ENCODE measurements around the gene TARS2.
A peak's percentile ranks its signal among the peaks of the same experiment; 100 is the strongest.

Gene TARS2

GRCh38 chr1:150543500-150544143, 56.4 kb downstream of the TARS2 start:
- DNase-seq = no peak

- no peak for DNase-seq
Measured at GRCh38 chr1:150544204-150544603, 57.0 kb downstream of the TARS2 start.

GRCh38 chr1:150545486-150546032, 58.3 kb downstream of the TARS2 start:
- DNase-seq = no peak

DNA sequence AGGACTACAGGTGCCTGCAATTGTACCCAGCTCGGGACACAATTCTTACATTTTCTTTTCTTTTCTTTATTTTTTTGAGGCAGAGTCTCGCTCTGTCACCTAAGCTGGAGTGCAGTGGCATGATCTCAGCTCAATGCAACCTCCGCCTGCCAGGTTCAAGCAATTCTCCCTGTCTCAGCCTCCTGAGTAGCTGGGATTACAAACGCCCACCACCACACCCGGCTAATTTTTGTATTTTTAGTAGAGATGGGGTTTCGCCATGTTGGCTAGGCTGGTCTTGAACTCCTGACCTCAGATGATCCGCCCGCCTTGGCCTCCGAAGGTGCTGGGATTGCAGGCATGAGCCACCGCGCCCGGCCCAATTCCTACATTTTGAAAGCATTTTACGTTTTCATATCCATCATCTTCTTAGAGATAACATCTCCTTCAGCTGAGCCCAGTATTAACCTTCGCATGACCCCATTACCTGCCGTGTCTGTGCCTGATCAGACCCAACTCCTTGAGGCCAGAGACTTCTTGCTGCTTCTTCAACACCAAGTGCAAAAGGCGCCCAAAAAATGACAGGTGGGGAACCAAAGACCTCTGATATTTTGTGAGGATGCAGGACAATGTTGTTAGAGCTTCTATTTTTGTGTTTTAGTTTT, 59.2 kb downstream of the TARS2 start:
- no peak for DNase-seq

DNA sequence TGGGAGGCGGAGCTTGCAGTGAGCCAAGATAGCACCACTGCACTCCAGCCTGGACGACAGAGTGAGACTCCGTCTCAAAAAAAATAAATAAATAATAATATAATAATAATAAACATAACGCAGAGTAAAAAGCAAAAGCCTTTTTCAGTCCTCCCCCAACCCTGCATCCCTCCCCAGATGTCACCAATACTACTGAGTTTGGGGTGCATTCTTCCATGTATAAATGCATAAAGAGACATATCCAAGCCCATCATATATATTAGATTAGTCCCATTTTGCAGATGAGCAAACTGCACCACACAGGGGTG, 61.1 kb downstream of the TARS2 start:
- no peak for DNase-seq

DNA sequence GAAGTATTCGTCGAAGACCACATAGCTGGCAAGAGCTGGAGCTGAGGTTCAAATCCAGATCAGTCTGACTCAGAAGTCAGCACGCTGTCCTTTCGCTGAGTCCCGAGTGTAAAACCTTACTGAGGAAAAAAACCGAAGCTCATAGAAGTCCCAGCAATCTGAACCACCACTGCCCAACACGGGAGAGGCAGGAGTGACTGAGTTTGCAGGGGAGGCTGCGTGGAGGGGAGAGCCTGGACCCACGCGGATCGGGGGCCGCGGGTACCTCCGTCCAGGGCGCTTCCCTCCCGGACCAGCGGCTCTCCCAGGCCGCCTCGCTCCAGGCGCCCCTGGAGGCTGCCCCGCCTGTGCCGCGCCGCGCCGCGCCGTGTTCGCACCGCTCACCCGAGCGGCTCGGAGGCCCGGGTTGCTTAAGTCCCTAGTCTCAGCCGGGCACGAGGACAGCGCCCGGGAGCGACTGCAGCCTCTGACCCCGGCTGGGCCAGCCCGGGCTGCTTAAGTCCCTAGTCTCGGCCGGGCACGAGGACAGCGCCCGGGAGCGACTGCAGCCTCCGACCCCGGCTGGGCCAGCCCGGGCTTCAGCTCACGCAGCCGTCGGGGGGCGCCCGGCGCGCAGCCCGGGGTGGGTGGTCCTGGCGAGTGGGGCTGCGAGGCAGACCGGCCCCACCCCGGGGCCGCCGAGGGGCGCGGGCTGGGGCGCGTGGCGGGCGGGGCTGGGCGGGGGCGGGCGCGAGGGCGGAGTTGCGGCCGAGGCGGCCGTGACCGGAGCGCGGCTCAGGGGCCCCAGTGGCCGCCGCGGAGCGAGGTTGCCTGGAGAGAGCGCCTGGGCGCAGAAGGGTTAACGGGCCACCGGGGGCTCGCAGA, 61.6 kb downstream of the TARS2 start, which contains the start of gene ADAMTSL4:
TSS of gene ADAMTSL4 (plus strand) at position 777 of the 864 bp plus-strand sequence. CDS start 2,881 bp downstream, outside the sequence.
- peak; percentile 54 for DNase-seq

DNA sequence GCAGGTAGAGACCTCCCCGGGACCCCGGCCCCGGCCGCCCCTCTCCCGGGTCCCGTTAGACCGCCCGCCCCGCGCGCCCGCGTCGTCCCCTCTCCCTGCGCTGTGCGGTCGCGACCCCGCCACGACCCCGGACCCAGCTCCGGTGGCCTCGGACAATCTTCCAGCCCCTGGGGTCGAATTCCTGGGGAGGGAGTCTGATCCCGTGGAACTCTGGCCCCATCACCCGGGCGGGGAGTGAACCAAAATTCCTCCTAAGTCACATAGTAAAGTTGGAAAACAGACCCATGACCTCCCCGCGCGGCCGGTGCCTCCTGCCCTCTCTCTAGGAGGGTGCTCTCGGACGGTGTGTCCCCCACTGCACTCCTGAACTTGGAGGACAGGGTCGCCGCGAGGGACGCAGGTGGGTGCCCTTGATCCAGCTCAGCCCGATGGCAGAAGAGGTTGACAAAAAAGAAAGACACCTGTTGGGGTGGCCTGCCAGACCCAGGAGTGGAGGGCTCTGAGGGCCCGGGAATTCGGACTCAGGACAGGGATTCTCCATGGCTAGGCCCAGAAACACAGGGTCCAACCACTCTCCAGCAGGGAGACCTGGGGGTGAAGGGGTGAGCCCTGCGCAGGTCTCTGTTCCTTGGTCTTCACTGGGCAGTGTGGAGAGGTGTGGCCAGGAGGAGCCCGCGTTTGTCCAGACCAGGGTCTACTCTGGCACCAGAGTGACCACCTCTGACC, 62.4 kb downstream of the TARS2 start:
- DNase-seq = no peak

GRCh38 chr1:150550222-150551050, 63.2 kb downstream of the TARS2 start:
- DNase-seq = no peak

DNA sequence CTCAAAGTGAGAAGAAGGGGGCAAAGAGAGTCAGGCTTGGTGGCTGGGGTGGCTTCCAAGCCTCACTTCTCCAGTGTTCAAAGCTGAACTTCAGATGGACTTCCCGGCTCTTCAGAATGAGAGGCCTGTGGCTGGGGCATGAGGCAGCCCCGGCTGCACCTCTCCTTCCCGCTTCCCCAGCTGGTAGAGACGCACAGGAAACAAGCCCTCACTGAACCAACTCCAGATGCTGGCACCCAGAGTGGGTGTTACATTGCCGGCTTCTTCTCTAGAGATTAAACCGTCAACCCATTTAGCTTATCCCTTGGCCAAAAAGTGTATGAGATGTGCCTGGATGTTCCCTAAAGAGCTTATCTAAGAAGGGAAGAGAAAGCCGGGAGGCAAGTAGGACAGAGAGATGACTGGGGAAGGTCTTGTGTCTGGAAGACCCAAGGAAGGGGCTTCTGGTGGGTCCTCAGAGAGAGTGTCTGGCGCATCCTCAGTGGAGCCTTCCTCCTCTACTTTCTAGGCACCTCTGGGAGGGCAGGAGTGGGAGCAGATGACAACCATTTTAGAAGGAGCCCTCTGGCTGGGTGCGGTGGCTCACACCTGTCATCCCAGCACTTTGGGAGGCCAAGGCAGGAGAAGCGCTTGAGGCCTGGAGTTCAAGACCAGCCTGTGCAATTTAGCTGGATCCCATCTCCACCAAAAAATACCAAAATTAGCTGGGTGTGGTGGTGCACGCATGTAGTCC, 64.0 kb downstream of the TARS2 start:
- DNase-seq = no peak

GRCh38 chr1:150551784-150552127, 64.5 kb downstream of the TARS2 start:
- DNase-seq = no peak

DNA sequence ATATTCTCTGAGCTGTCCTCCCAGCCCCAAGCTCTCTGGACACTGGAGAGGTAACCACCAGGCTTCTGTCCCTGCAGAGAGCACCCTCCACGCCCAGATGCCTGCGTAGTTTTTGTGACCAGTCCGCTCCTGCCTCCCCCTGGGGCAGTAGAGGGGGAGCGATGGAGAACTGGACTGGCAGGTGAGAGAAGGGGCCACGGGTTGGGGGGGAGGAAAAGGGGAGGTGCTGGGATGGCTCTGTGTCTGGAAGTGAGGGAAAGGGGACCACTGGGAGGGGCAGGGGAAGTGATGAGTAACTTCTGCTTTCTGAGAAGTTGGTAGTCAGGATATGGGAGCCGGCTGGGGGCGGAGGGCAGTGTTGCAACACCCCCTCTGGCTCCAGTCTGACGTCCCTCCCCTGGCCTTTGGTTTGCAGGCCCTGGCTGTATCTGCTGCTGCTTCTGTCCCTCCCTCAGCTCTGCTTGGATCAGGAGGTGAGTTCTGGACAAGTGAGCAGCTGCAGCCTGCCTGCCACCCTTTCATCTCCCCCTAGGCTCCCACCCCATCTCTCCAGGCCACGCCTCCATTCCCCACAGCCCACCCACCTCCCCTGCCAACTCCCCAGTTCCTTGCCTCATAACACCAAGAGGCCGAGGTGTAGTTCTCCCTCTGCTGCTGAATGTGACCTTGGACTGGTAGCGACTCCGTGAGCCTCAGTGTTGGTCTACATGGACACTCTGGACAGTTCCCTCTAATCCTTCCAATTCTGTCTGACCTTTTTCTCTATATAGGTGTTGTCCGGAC, 65.1 kb downstream of the TARS2 start:
- no peak for DNase-seq

GRCh38 chr1:150552911-150553289, 65.7 kb downstream of the TARS2 start:
- no peak for DNase-seq

- no peak for DNase-seq
Measured at GRCh38 chr1:150553392-150554085, 66.3 kb downstream of the TARS2 start.

- no peak for DNase-seq
Measured at GRCh38 chr1:150554086-150554452, 66.8 kb downstream of the TARS2 start.

- no peak for DNase-seq
Measured at GRCh38 chr1:150555198-150555970, 68.2 kb downstream of the TARS2 start.

GRCh38 chr1:150555971-150556865, 69.0 kb downstream of the TARS2 start:
- no peak for DNase-seq

- DNase-seq = no peak
Measured at GRCh38 chr1:150557065-150557600, 69.9 kb downstream of the TARS2 start.

All from activated CD4-positive, CD25-positive, alpha-beta regulatory T cell treated with anti-CD3 and anti-CD28 coated beads, Interleukin-2, amount 50 U/mL, for 72 hours (primary cell).